MM.1S (cell line): ENCODE results near the gene AK8.

Experiments used
- EZH2 ChIP-seq: fragments of 300-600 bp; sonication (generic); optimal IDR thresholded peaks from 2 replicates; pipeline ENCODE3; 2017; ENCODE audit warnings: low read depth, mild to moderate bottlenecking, antibody characterized with exemption, low read length, mixed read lengths
- EZH2phosphoT487 ChIP-seq: fragments of 300-600 bp; sonication (generic); IDR thresholded peaks from 2 replicates; pipeline ENCODE4 v1.6.1; 2018; ENCODE audit warnings: antibody characterized with exemption, low read length
- TF ChIP-seq, protein P1 (sequence below): fragments of 300-600 bp; sonication (generic); IDR thresholded peaks from 2 replicates; pipeline ENCODE4 v1.5.1; 2016; ENCODE audit warnings: antibody characterized with exemption, low read length, mixed read lengths

DNA sequence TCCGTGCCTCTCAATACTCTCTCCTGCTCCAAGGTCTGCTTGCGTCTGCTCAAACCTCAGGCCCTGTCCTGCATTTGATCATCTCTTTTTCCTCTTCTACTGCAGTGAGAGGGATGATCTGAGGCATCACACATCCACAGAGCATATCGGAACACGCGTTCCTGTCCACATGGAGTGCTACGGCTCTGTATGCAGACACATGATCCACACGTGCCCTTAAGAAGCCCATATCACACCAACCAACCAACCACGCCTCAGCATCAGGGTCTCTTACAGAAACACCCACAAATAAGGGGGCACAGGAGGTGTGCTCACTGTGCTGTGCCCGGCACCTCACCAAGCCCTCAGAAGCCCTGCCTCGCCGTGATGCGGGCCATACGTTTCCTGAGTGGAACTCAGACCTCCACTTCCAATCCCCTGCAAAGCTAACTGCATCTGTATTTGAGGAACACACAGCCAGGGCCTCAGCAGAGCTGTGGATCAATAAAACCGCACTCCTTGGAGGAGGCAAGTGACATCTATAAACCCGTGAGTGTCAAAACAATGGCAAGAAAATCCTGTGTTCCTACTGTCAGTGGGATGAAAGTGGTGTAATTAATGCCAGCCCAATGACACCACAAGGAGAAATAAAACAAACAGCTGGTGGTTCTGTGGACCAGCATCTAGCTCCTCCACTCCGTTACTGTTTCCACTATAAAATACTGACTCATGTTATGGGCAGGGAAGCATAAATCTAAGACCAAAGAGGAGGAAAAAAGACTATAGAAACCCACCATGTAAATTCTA lies 40.4 kb downstream of the AK8 start:
- TF ChIP-seq, protein P1, sequence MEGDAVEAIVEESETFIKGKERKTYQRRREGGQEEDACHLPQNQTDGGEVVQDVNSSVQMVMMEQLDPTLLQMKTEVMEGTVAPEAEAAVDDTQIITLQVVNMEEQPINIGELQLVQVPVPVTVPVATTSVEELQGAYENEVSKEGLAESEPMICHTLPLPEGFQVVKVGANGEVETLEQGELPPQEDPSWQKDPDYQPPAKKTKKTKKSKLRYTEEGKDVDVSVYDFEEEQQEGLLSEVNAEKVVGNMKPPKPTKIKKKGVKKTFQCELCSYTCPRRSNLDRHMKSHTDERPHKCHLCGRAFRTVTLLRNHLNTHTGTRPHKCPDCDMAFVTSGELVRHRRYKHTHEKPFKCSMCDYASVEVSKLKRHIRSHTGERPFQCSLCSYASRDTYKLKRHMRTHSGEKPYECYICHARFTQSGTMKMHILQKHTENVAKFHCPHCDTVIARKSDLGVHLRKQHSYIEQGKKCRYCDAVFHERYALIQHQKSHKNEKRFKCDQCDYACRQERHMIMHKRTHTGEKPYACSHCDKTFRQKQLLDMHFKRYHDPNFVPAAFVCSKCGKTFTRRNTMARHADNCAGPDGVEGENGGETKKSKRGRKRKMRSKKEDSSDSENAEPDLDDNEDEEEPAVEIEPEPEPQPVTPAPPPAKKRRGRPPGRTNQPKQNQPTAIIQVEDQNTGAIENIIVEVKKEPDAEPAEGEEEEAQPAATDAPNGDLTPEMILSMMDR: no peak
- TF ChIP-seq EZH2 (no peak), EZH2phosphoT487 (no peak)
